ENCODE measurements around the gene MAST4.

MAST4 gene

DNA sequence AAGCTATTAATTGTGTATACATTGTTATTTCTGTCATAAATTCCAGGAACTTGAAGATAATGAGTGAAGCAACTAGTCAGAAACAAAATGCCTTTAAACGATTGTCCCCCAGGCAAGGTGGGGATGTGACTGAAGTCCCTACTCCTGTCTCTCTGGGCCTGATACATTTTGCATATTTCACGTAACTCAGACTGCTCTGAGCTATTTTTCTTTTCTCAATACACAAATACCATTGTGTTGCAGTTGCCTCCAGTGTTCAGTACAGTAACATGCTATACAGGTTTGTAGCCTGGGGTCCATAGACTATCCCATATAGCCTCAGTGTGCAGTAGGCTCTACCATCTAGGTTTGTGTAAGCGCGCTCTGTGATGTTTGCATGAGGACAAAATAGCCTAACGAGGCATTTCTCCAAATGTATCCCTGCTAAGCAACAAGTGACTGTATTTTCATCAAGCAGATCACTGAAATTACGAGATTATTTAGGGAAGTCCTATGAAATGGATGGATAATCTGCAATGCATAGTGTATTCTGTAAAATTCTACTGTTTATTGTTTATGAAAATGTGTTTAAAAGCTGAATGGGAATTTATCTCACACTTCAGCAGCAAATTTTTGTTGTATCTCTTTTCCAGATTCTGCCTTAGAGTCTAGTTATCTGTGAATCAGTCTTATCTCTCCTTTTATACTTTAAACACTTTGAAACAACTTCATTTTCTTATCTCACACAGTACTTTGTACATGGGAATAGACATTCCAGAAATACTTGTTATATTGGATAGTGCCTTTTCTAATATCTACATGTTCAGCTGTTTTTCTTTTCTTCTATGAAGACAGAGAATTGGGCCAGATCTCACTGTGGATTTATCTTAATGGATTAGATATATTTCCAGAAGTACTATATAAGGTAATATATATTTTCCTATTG lies 449.9 kb downstream of the MAST4 start:
- H3K27me3 ChIP-seq (replicated peaks; ENCODE audit: control insufficient read depth, insufficient read depth, low read length): no peaks in the 10 kb centered on the region; the same call in 1 of the 2 replicates
- no peak for DNase-seq (ENCODE audit: extremely low read depth, insufficient read length)
- H3K36me3 ChIP-seq (ENCODE audit: control insufficient read depth, insufficient read depth, low read length): no peaks in the 10 kb centered on the region
- H3K4me3 ChIP-seq (replicated peaks; ENCODE audit: low read depth, low read length): no peak overlapping the region
- TF ChIP-seq, protein P1, sequence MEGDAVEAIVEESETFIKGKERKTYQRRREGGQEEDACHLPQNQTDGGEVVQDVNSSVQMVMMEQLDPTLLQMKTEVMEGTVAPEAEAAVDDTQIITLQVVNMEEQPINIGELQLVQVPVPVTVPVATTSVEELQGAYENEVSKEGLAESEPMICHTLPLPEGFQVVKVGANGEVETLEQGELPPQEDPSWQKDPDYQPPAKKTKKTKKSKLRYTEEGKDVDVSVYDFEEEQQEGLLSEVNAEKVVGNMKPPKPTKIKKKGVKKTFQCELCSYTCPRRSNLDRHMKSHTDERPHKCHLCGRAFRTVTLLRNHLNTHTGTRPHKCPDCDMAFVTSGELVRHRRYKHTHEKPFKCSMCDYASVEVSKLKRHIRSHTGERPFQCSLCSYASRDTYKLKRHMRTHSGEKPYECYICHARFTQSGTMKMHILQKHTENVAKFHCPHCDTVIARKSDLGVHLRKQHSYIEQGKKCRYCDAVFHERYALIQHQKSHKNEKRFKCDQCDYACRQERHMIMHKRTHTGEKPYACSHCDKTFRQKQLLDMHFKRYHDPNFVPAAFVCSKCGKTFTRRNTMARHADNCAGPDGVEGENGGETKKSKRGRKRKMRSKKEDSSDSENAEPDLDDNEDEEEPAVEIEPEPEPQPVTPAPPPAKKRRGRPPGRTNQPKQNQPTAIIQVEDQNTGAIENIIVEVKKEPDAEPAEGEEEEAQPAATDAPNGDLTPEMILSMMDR (IDR thresholded peaks at IDR 0.05; ENCODE audit: insufficient read depth, low read length, poor library complexity, severe bottlenecking): no peak

DNA sequence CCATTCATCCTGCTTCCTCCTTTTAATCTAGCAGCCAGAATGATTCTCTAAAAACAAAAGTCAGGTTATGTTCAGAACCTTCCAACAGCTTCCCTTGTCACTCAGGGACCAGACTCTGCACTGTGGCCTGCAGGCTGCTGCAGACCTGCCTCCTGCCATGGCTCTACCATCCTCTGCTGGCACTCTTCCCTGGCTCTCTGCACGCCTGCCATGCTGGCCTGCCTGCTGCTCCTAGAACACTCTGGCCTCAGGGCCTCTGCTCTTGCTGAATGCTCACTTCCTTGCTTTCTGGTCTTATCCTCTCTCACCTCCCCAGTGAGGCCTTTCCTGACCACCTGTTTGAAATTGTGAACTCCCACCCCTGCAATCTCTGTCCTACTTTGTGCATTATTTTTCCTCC lies 451.0 kb downstream of the MAST4 start:
- Histone ChIP-seq H3K36me3 (ENCODE audit: control insufficient read depth, insufficient read depth, low read length) (no peaks in the 10 kb centered on the region), H3K27me3 (replicated peaks; ENCODE audit: control insufficient read depth, insufficient read depth, low read length) (no peaks in the 10 kb centered on the region; the same call in 1 of the 2 replicates), H3K4me3 (replicated peaks; ENCODE audit: low read depth, low read length) (no peak overlapping the region)
- no peak for DNase-seq (ENCODE audit: extremely low read depth, insufficient read length)
- TF ChIP-seq, protein P1 (IDR thresholded peaks at IDR 0.05; ENCODE audit: insufficient read depth, low read length, poor library complexity, severe bottlenecking): no peak

DNA sequence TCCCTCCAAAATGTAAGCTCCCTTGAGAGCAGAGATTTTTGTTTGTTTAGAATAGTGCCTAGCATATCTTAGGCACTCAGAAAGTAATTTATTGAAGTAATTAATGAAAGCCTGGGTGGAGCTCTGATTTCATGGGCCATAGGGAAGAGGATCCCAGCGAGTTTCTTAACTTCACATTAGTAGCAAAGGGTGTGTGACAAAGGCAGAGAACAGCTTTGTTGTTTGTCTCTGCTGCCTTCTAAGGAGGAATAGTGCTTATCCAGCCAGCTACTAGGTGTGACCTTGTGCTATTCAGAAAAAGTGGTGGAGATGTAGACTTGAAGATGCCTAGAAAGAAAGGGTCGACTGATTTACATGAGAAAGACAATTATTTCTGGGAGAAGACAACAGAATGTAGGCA lies 451.4 kb downstream of the MAST4 start:
- TF ChIP-seq, protein P1 (IDR thresholded peaks at IDR 0.05; ENCODE audit: insufficient read depth, low read length, poor library complexity, severe bottlenecking): no peak
- DNase-seq (ENCODE audit: extremely low read depth, insufficient read length): no peak
- H3K4me3 ChIP-seq (replicated peaks; ENCODE audit: low read depth, low read length): no peak overlapping the region

DNA sequence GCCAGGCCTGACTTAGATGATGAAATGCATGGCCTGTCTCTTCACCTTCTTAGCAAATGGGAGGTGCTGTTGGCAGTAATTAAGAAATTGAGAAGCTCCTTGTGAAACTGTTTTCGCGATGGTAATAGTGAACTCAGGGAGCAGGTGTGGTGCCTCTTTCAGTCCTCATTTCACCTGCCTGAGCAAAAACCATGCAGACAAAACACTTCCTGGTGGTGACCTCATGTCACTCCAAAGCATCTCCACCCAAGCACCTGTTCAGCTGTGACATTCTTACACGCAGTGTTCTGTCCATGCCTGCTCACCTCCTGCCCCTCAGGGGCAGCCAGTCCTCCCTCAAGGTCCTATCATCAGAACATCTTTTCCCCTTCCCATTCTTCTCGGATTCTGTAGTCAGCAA lies 453.9 kb downstream of the MAST4 start:
- Histone ChIP-seq H3K27me3 (replicated peaks; ENCODE audit: control insufficient read depth, insufficient read depth, low read length) (no peaks in the 10 kb centered on the region; the same call in 1 of the 2 replicates), H3K36me3 (ENCODE audit: control insufficient read depth, insufficient read depth, low read length) (no peaks in the 10 kb centered on the region), H3K4me3 (replicated peaks; ENCODE audit: low read depth, low read length) (no peak overlapping the region)
- DNase-seq (ENCODE audit: extremely low read depth, insufficient read length): no peak
- TF ChIP-seq, protein P1 (IDR thresholded peaks at IDR 0.05; ENCODE audit: insufficient read depth, low read length, poor library complexity, severe bottlenecking): no peak

More for the DNA sequence above, 451.4 kb downstream of the MAST4 start:
- H3K27me3 ChIP-seq (replicated peaks; ENCODE audit: control insufficient read depth, insufficient read depth, low read length): no peaks in the 10 kb centered on the region; the same call in 1 of the 2 replicates
- no peaks in the 10 kb centered on the region for H3K36me3 ChIP-seq (ENCODE audit: control insufficient read depth, insufficient read depth, low read length)

DNA sequence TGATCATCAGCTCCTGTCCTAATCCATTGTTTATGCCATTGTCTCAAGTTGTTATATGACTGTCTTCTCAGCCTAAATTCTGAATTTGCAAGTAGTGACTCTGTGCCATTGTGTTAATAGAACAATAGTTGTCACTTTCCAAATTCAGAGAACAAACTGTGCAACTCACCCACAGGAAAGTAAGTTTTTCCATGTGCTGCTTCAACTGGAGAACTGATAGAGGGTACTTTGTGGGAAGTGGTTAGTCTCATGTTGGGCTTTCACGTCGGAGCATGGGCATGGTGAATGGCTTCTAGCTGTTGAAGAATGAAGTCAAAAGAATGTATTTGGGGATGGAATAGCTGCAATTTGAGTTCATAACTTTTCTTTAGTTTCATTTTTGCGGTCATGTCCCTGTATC lies 454.4 kb downstream of the MAST4 start:
- no peak overlapping the region for H3K4me3 ChIP-seq (replicated peaks; ENCODE audit: low read depth, low read length)
- DNase-seq (ENCODE audit: extremely low read depth, insufficient read length): no peak
- H3K27me3 ChIP-seq (replicated peaks; ENCODE audit: control insufficient read depth, insufficient read depth, low read length): no peaks in the 10 kb centered on the region; the same call in 1 of the 2 replicates
- TF ChIP-seq, protein P1 (IDR thresholded peaks at IDR 0.05; ENCODE audit: insufficient read depth, low read length, poor library complexity, severe bottlenecking): no peak
- H3K36me3 ChIP-seq (ENCODE audit: control insufficient read depth, insufficient read depth, low read length): no peaks in the 10 kb centered on the region

All from GM06990 (cell line).